Measurements from ENCODE around the gene RTRAF. TPM values are rescaled to one million over a fixed set of nuclear protein-coding genes. Genes with fewer than 3 reads are reported as not detected.

RTRAF gene
- total RNA-seq, 1 experiment from 2014 or later: 350 TPM

- H3K9ac ChIP-seq (ENCODE audit: extremely low read depth, insufficient read length, low read length): no peak overlapping the region
- H2AK5ac ChIP-seq (ENCODE audit: insufficient read length, low read length): no peak overlapping the region
- H3K4me1 Mint-ChIP-seq: peaks cover 0 to 8% of the 10 kb centered on the region in 2 experiments; a peak in 1 of 4 replicates
These were observed 28.5 kb upstream of the RTRAF start for GRCh38 chr14:51960866-51961265.

More at GRCh38 chr14:51960866-51961265, 28.5 kb upstream of the RTRAF start:
- Histone ChIP-seq H3K27me3 (ENCODE audit: insufficient read depth, low read length) (no peaks in the 10 kb centered on the region), H3K9me3 (ENCODE audit: control insufficient read depth, low read depth, low read length) (peaks cover 4% of the 10 kb centered on the region), H4K8ac (replicated peaks; ENCODE audit: insufficient read length, low read depth, low read length) (no peak overlapping the region), H2AFZ (ENCODE audit: low read length) (no peak overlapping the region), H3K79me2 (ENCODE audit: insufficient read depth, low read length) (no peaks in the 10 kb centered on the region), H2BK120ac (ENCODE audit: low read depth, low read length, poor library complexity, severe bottlenecking) (no peak overlapping the region), H3K4me2 (ENCODE audit: insufficient read depth, insufficient read length, low read length) (no peak overlapping the region), H3K27ac (ENCODE audit: insufficient read length, low read depth, low read length) (no peak overlapping the region), H3K56ac (ENCODE audit: insufficient read length, low read depth, low read length) (no peak overlapping the region), H3K4me1 (ENCODE audit: insufficient read depth, low read length) (no peaks in the 10 kb centered on the region), H4K91ac (ENCODE audit: insufficient read length, low read depth, low read length) (no peak overlapping the region), H3K23me2 (ENCODE audit: insufficient read length, low read depth, low read length, poor library complexity, severe bottlenecking) (no peaks in the 10 kb centered on the region), H2BK20ac (ENCODE audit: low read depth, low read length, poor library complexity, severe bottlenecking) (no peak overlapping the region), H3K4ac (ENCODE audit: low read depth, low read length) (no peak overlapping the region), H3K23ac (ENCODE audit: insufficient read length, low read depth, low read length) (no peak overlapping the region), H2BK5ac (ENCODE audit: insufficient read length, low read length) (no peak overlapping the region), H4K20me1 (ENCODE audit: control insufficient read depth, insufficient read depth, insufficient read length) (no peaks in the 10 kb centered on the region), H3K79me1 (ENCODE audit: insufficient read depth, low read depth, low read length, poor library complexity, severe bottlenecking) (no peaks in the 10 kb centered on the region), H2BK12ac (ENCODE audit: insufficient read length, low read depth, low read length) (no peak overlapping the region), H2BK15ac (ENCODE audit: low read depth, low read length) (no peak overlapping the region), H3T11ph (ENCODE audit: low read length) (no peak overlapping the region), H4K5ac (ENCODE audit: insufficient read length, low read depth, low read length) (no peak overlapping the region), H3K18ac (ENCODE audit: insufficient read length, low read depth, low read length) (no peak overlapping the region), H3K14ac (ENCODE audit: insufficient read depth, low read length) (no peak overlapping the region)
- no peak for DNase-seq
- Mint-ChIP-seq H3K27me3 (ENCODE audit: low read depth) (no peaks in the 10 kb centered on the region), H3K36me3 (ENCODE audit: insufficient read depth in 1 of 3, low read depth in 3 of 3) (peaks cover 16 to 33% (median 19%) of the 10 kb centered on the region in 3 experiments), H3K27ac (no peak overlapping the region; a peak in 1 of 7 replicates), H3K4me3 (no peak overlapping the region), H3K9me3 (peaks cover 19 to 25% of the 10 kb centered on the region in 2 experiments)
- TF ChIP-seq CTCF (conservative IDR thresholded peaks at IDR 0.05): no peak
